ENCODE results near the gene VEPH1. TPM values are rescaled to one million over a fixed set of nuclear protein-coding genes. Genes with fewer than 3 reads are reported as not detected.

VEPH1 gene
- total RNA-seq, 4 donors from 2014 or later = 0.59 to 4.7 (median 2.7) TPM

GRCh38 chr3:157231071-157231470 lies 272.1 kb downstream of the VEPH1 start:
- TF ChIP-seq POLR2A (IDR thresholded peaks at IDR 0.05) = no peak
- TF ChIP-seq, protein P1, sequence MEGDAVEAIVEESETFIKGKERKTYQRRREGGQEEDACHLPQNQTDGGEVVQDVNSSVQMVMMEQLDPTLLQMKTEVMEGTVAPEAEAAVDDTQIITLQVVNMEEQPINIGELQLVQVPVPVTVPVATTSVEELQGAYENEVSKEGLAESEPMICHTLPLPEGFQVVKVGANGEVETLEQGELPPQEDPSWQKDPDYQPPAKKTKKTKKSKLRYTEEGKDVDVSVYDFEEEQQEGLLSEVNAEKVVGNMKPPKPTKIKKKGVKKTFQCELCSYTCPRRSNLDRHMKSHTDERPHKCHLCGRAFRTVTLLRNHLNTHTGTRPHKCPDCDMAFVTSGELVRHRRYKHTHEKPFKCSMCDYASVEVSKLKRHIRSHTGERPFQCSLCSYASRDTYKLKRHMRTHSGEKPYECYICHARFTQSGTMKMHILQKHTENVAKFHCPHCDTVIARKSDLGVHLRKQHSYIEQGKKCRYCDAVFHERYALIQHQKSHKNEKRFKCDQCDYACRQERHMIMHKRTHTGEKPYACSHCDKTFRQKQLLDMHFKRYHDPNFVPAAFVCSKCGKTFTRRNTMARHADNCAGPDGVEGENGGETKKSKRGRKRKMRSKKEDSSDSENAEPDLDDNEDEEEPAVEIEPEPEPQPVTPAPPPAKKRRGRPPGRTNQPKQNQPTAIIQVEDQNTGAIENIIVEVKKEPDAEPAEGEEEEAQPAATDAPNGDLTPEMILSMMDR (IDR thresholded peaks at IDR 0.05) = no peak
- 94 to 95% methylated on average over 3 of the region's 3 CpGs for WGBS, 2 donors
- no peak overlapping the region for H3K4me3 ChIP-seq (ENCODE audit: low read depth, poor library complexity, severe bottlenecking)
- DNase-seq (ENCODE audit: low spot score in 2 of 2) = no peak
- intact Hi-C loops (cut with DNase I; ENCODE audit: low total_unique reads) = no loop called here

- TF ChIP-seq POLR2A (IDR thresholded peaks at IDR 0.05) = no peak
- TF ChIP-seq, protein P1 (IDR thresholded peaks at IDR 0.05) = no peak
- 83 to 94% methylated on average over 3 of the region's 3 CpGs for WGBS, 2 donors
- intact Hi-C loops (cut with DNase I; ENCODE audit: low total_unique reads) = no loop called here
- no peak for DNase-seq (ENCODE audit: low spot score in 2 of 2)
- H3K4me3 ChIP-seq (ENCODE audit: low read depth, poor library complexity, severe bottlenecking) = no peak overlapping the region
These were observed 276.9 kb downstream of the VEPH1 start for GRCh38 chr3:157226173-157226847.

- TF ChIP-seq POLR2A (IDR thresholded peaks at IDR 0.05) = no peak
- TF ChIP-seq, protein P1 (IDR thresholded peaks at IDR 0.05) = no peak
- H3K4me3 ChIP-seq (ENCODE audit: low read depth, poor library complexity, severe bottlenecking) = no peak overlapping the region
- WGBS, 2 donors = 80 to 97% methylated on average over 1 of the region's 1 CpG
- no peak for DNase-seq (ENCODE audit: low spot score in 2 of 2)
- intact Hi-C loops (cut with DNase I; ENCODE audit: low total_unique reads) = no loop called here
These were observed 278.2 kb downstream of the VEPH1 start for GRCh38 chr3:157225001-157225400.

DNA sequence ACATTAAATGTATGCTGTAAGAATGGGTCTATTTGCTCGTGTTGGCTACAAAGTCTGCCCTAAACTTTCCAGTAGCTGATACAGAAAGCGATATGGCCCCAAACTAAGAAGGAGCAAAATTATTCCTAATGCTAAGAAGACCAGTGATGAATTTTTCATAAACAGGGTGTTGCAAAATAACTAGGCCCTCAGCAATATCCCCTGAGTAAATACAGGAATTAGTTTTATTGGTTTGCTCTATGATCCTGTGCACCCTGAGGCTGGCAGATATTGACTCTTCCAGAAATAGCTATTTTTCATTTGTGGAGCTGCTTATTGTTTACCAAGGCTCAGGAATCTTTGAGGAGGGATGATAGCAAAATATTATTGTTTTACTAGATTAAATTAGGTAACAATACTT lies 282.3 kb downstream of the VEPH1 start:
- intact Hi-C loops (cut with DNase I; ENCODE audit: low total_unique reads) = no loop called here
- TF ChIP-seq, protein P1 (IDR thresholded peaks at IDR 0.05) = no peak
- TF ChIP-seq POLR2A (IDR thresholded peaks at IDR 0.05) = no peak
- DNase-seq (ENCODE audit: low spot score in 2 of 2) = no peak
- 80 to 88% methylated on average over 2 of the region's 2 CpGs for WGBS, 2 donors
- H3K4me3 ChIP-seq (ENCODE audit: low read depth, poor library complexity, severe bottlenecking) = no peak overlapping the region

DNA sequence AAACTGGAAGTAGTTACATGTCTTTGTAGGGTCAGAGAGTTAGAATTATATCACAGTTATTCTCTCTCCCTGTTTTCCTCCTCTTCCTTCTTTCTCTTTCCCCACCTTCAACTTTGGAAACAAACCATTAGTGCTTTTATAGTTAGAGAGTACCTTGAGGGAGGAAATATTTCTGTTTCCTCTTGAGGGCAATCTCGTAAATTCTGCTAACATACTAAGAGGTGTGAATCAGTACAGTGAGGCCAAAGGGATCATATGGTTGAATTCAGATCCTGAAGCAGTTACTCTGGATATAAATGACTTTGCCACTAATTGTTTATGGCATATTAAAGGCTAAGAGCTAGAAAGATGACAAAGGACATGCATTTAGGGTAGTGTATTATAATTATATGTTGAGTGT lies 283.0 kb downstream of the VEPH1 start:
- 63 to 64% methylated on average over 1 of the region's 1 CpG for WGBS, 2 donors
- no peak for TF ChIP-seq POLR2A (IDR thresholded peaks at IDR 0.05)
- TF ChIP-seq, protein P1 (IDR thresholded peaks at IDR 0.05) = no peak
- intact Hi-C loops (cut with DNase I; ENCODE audit: low total_unique reads) = no loop called here
- DNase-seq (ENCODE audit: low spot score in 2 of 2) = no peak
- H3K4me3 ChIP-seq (ENCODE audit: low read depth, poor library complexity, severe bottlenecking) = no peak overlapping the region

GRCh38 chr3:157219215-157219614 lies 284.0 kb downstream of the VEPH1 start:
- intact Hi-C loops (cut with DNase I; ENCODE audit: low total_unique reads) = no loop called here
- no peak for DNase-seq (ENCODE audit: low spot score in 2 of 2)
- WGBS, 2 donors = 83 to 86% methylated on average over 3 of the region's 3 CpGs
- TF ChIP-seq, protein P1 (IDR thresholded peaks at IDR 0.05) = no peak
- no peak for TF ChIP-seq POLR2A (IDR thresholded peaks at IDR 0.05)
- no peak overlapping the region for H3K4me3 ChIP-seq (ENCODE audit: low read depth, poor library complexity, severe bottlenecking)

Measured in lower leg skin (tissue), 4 donors.